Measurements from ENCODE around the gene XXYLT1.

The XXYLT1 gene

GRCh38 chr3:195104340-195104739 is 166.6 kb downstream of the XXYLT1 start:
- ATAC-seq: no peak
- no peak for TF ChIP-seq OSR1 (CRISPR knock-in tag; IDR thresholded peaks at IDR 0.05)
- no peak for TF ChIP-seq POU6F1 (CRISPR knock-in tag; IDR thresholded peaks at IDR 0.05; ENCODE audit: borderline replicate concordance, low read depth)
- no peak for TF ChIP-seq PATZ1 (CRISPR knock-in tag; IDR thresholded peaks at IDR 0.05; ENCODE audit: borderline replicate concordance)
- no peak for TF ChIP-seq ARNTL (CRISPR knock-in tag; IDR thresholded peaks at IDR 0.05; ENCODE audit: borderline replicate concordance, low read depth)
- no peak for TF ChIP-seq CSRNP3 (CRISPR knock-in tag; IDR thresholded peaks at IDR 0.05)
- no peak for TF ChIP-seq ZNF70 (CRISPR knock-in tag; IDR thresholded peaks at IDR 0.05)
- no peak for TF ChIP-seq CREB5 (CRISPR knock-in tag; IDR thresholded peaks at IDR 0.05; ENCODE audit: low read depth)

GRCh38 chr3:195103623-195104022 is 167.3 kb downstream of the XXYLT1 start:
- no peak for ATAC-seq
- TF ChIP-seq POU6F1 (CRISPR knock-in tag; IDR thresholded peaks at IDR 0.05; ENCODE audit: borderline replicate concordance, low read depth) (no peak), PPARA (CRISPR knock-in tag; IDR thresholded peaks at IDR 0.05; ENCODE audit: borderline replicate concordance) (no peak), ZNF70 (CRISPR knock-in tag; IDR thresholded peaks at IDR 0.05) (no peak), TOX (CRISPR knock-in tag; IDR thresholded peaks at IDR 0.05; ENCODE audit: borderline replicate concordance) (no peak), ISL1 (CRISPR knock-in tag; IDR thresholded peaks at IDR 0.05) (no peak), CSDC2 (CRISPR knock-in tag; IDR thresholded peaks at IDR 0.05) (no peak), ARNTL (CRISPR knock-in tag; IDR thresholded peaks at IDR 0.05; ENCODE audit: borderline replicate concordance, low read depth) (no peak), TSHZ2 (CRISPR knock-in tag; IDR thresholded peaks at IDR 0.05) (no peak), ZNF565 (CRISPR knock-in tag; conservative IDR thresholded peaks at IDR 0.05; ENCODE audit: low read depth) (no peak), CREB5 (CRISPR knock-in tag; IDR thresholded peaks at IDR 0.05; ENCODE audit: low read depth) (no peak), ZFP3 (CRISPR knock-in tag; IDR thresholded peaks at IDR 0.05) (no peak), ZNF8 (CRISPR knock-in tag; IDR thresholded peaks at IDR 0.05) (no peak), TCF4 (CRISPR knock-in tag; IDR thresholded peaks at IDR 0.05; ENCODE audit: borderline replicate concordance) (no peak), BACH2 (CRISPR knock-in tag; IDR thresholded peaks at IDR 0.05; ENCODE audit: borderline replicate concordance) (no peak), ZC3H10 (CRISPR knock-in tag; IDR thresholded peaks at IDR 0.05) (no peak), ESRRG (CRISPR knock-in tag; IDR thresholded peaks at IDR 0.05) (no peak), RARB (CRISPR knock-in tag; IDR thresholded peaks at IDR 0.05) (no peak), ZFP30 (CRISPR knock-in tag; IDR thresholded peaks at IDR 0.05) (no peak), OSR1 (CRISPR knock-in tag; IDR thresholded peaks at IDR 0.05) (no peak)
